HCT116 (cell line): Measurements from ENCODE around the gene CGB2. TPM values are rescaled to one million over a fixed set of nuclear protein-coding genes. Genes with fewer than 3 reads are reported as not detected.

Experiments
- ATAC-seq: fragments of 200-7000 bp; cut with Tn5 transposase; 2 replicates; pipeline ENCODE4 v1.9.1; 2020; ENCODE audit warnings: mild to moderate bottlenecking, moderate library complexity
- BruUV-seq: library from RNA; stranded (reverse); fragments of 400-500 nt; replicated peaks from 2 replicates; lab custom pipeline; 2021; lab: Mats Ljungman, UMichigan
- CTCF ChIA-PET: fragments of 300-600 bp; sonication (Branson Sonifier 250); formaldehyde crosslinking; loops from one replicate; lab custom pipeline; 2021; ENCODE audit warnings: antibody characterized with exemption; lab: Charles Lee
- POLR2A ChIA-PET: fragments of 300-600, 350-600 bp; sonication (Branson Sonifier 250); formaldehyde crosslinking; loops from one replicate; lab custom pipeline; 2021; ENCODE audit warnings: antibody characterized with exemption; lab: Charles Lee
- RAD21 ChIA-PET, 2 experiments: fragments of 300-600 bp; sonication (Branson Sonifier 250); formaldehyde crosslinking; loops; one replicate each; lab custom pipeline; 2023; ENCODE audit warnings: low total read pairs in 2 of 2; ENCODE audit not compliant: uncharacterized antibody in 2 of 2, unreplicated experiment in 2 of 2, low non-redundant PET in 1 of 2; lab: Charles Lee
- DNase-seq: peaks from one replicate; pipeline ENCODE4 v3.0.0-alpha.2; 2010; ENCODE audit warnings: low read depth, low spot score
- H2AFZ ChIP-seq: fragments of 200-600 bp; shearing (Covaris generic), sonication (generic); 2 replicates; pipeline ENCODE4 v1.6.1; 2017; ENCODE audit warnings: low read depth, mixed run types, mixed read lengths, antibody characterized with exemption, low read length; ENCODE audit not compliant: poor library complexity, severe bottlenecking
- H3K27ac ChIP-seq: 2 replicates; pipeline ENCODE4 v1.5.1; 2012; ENCODE audit warnings: low read depth, low read length
- H3K27me3 ChIP-seq: fragments of 200-600 bp; sonication (generic); 2 replicates; pipeline ENCODE4 v1.6.1; 2016; ENCODE audit warnings: mixed run types, low read length, mixed read lengths; ENCODE audit not compliant: insufficient read depth
- H3K36me3 ChIP-seq, 2 experiments: fragments of 200-500 bp in 1 of 2; fragments of 200-600 bp in 1 of 2; sonication (Bioruptor generic) in 1 of 2; sonication (generic) in 1 of 2; 2 replicates each; pipeline versions ENCODE4 v1.5.1 to v1.6.1; 2014 to 2016; ENCODE audit warnings: low read length in 2 of 2, inconsistent platforms in 1 of 2, mixed read lengths in 1 of 2, mixed run types in 1 of 2; ENCODE audit not compliant: insufficient read depth in 2 of 2, control insufficient read depth in 1 of 2
- H3K4me1 ChIP-seq, 2 experiments: fragments of 200-600 bp in 1 of 2; sonication (generic) in 1 of 2; 2 replicates each; pipeline versions ENCODE4 v1.5.1 to v1.6.1; 2012 to 2017; ENCODE audit warnings: low read length in 2 of 2, inconsistent platforms in 1 of 2, mild to moderate bottlenecking in 1 of 2, mixed read lengths in 1 of 2, mixed run types in 1 of 2, moderate library complexity in 1 of 2; ENCODE audit not compliant: insufficient read depth in 2 of 2, control insufficient read depth in 1 of 2
- H3K4me2 ChIP-seq: fragments of 200-600 bp; sonication (generic); 2 replicates; pipeline ENCODE4 v1.6.1; 2017; ENCODE audit warnings: mixed run types, low read length, mixed read lengths
- H3K4me3 ChIP-seq, 2 experiments: fragments of 200-600 bp in 1 of 2; sonication (generic) in 1 of 2; replicated peaks in 1 of 2; 2 replicates each; pipeline ENCODE4 v1.5.1; 2011 to 2016; ENCODE audit warnings: low read length in 2 of 2, control low read depth in 1 of 2, low read depth in 1 of 2, mild to moderate bottlenecking in 1 of 2, mixed read lengths in 1 of 2, mixed run types in 1 of 2
- H3K79me2 ChIP-seq: fragments of 200-600 bp; sonication (generic); 2 replicates; pipeline ENCODE4 v1.6.1; 2017; ENCODE audit warnings: mild to moderate bottlenecking, mixed run types, low read length, moderate library complexity, mixed read lengths; ENCODE audit not compliant: insufficient read depth
- H3K9ac ChIP-seq: fragments of 200-600 bp; sonication (generic); 2 replicates; pipeline ENCODE4 v1.6.1; 2016; ENCODE audit warnings: low read length, mixed read lengths
- H3K9me2 ChIP-seq: fragments of 200-600 bp; sonication (generic), shearing (Covaris generic); 2 replicates; pipeline ENCODE4 v1.6.1; 2017; ENCODE audit warnings: mixed run types, mild to moderate bottlenecking, moderate library complexity; ENCODE audit not compliant: insufficient read depth
- H3K9me3 ChIP-seq, 2 experiments: fragments of 200-500 bp in 1 of 2; fragments of 200-600 bp in 1 of 2; sonication (Bioruptor generic) in 1 of 2; sonication (generic) in 1 of 2; 2 replicates each; pipeline ENCODE4 v1.6.1; 2014 to 2017; ENCODE audit warnings: low read length in 2 of 2, mixed read lengths in 2 of 2, inconsistent platforms in 1 of 2, low read depth in 1 of 2, mild to moderate bottlenecking in 1 of 2, mixed run types in 1 of 2, moderate library complexity in 1 of 2; ENCODE audit not compliant: control insufficient read depth in 1 of 2, insufficient read depth in 1 of 2
- H4K20me1 ChIP-seq: fragments of 200-600 bp; sonication (generic), shearing (Covaris generic); 2 replicates; pipeline ENCODE4 v1.6.1; 2017; ENCODE audit warnings: mixed run types, mild to moderate bottlenecking, moderate library complexity; ENCODE audit not compliant: insufficient read depth
- CBX3 ChIP-seq: IDR thresholded peaks from 2 replicates; pipeline ENCODE4 v1.6.1; 2012; ENCODE audit warnings: low read depth
- EGR1 ChIP-seq: IDR thresholded peaks from 2 replicates; pipeline ENCODE4 v1.6.1; 2012; ENCODE audit warnings: low read depth
- EZH2 ChIP-seq: fragments of 200-600 bp; sonication (generic); IDR thresholded peaks from 2 replicates; pipeline ENCODE4 v1.6.1; 2017; ENCODE audit warnings: antibody characterized with exemption, mixed run types
- EZH2phosphoT487 ChIP-seq: fragments of 200-600 bp; IDR thresholded peaks from 2 replicates; pipeline ENCODE4 v1.6.1; 2018; ENCODE audit warnings: antibody characterized with exemption, borderline replicate concordance
- FOSL1 ChIP-seq: IDR thresholded peaks from 2 replicates; pipeline ENCODE4 v1.6.1; 2012; ENCODE audit warnings: low read depth
- JUND ChIP-seq: IDR thresholded peaks from 2 replicates; pipeline ENCODE4 v1.6.1; 2012
- REST ChIP-seq: IDR thresholded peaks from 2 replicates; pipeline ENCODE4 v1.6.1; 2012; ENCODE audit warnings: low read depth
- SIN3A ChIP-seq: IDR thresholded peaks from 2 replicates; pipeline ENCODE4 v1.6.1; 2012; ENCODE audit warnings: low read depth
- SRF ChIP-seq: IDR thresholded peaks from 2 replicates; pipeline ENCODE4 v1.6.1; 2012; ENCODE audit warnings: low read depth
- YY1 ChIP-seq: IDR thresholded peaks from 2 replicates; pipeline ENCODE4 v1.6.1; 2011; ENCODE audit warnings: low read length, low read depth, moderate library complexity, mild to moderate bottlenecking; ENCODE audit not compliant: insufficient replicate concordance; ENCODE audit errors: extremely low read depth
- intact Hi-C: fragments of 100-400 bp; cut with micrococcal nuclease; formaldehyde crosslinking; loops from 2 replicates; pipeline ENCODE4 v1.10.0; 2022
- total RNA-seq: library from RNA; stranded (reverse); gene quantifications from one replicate; pipeline ENCODE4 v1.2.1, GENCODE V29; 2021; ENCODE audit not compliant: unreplicated experiment

The CGB2 gene
- total RNA-seq, 1 experiment from 2014 or later = 5.0 TPM

DNA sequence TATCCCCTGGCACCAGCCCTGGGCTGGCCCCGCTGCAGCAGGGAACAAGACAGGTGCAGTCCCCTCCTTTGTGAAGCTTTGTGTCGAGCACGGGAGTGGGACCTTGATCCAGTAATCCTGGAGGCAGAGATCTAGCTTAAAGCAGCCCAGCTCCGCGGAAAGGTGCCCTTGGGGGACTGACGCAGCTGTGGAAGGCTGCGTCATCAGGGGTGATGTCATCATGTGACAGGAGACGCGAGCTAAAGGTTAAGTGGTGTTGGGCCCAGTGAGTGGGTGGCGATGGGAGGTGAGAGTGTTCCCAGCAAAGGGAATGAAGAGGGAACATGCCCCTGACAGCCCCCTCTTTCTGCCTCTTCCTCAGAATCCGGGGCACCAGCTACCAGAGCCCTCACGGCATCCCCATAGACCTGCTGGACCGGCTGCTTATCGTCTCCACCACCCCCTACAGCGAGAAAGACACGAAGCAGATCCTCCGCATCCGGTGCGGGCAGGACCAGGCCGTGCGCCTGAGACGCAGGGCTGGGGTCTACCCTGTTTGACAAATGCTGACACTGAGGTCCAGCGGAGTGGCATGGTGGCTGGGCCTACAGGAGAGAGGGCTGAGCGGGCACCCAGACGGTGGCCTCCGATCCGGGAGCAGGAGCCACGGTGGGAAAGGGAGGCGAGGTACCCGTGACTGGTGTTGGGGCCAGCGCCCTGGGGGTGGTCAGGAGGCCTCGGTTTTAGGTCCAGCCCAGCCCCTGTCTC lies 17.4 kb upstream of the CGB2 start:
- Histone ChIP-seq H3K4me1 (peaks cover 5 to 24% of the 10 kb centered on the region in 2 experiments), H3K27ac (no peak overlapping the region), H4K20me1 (no peaks in the 10 kb centered on the region), H3K9me3 (no peaks in the 10 kb centered on the region), H3K4me3 (no peak overlapping the region), H3K9me2 (no peaks in the 10 kb centered on the region), H2AFZ (no peak overlapping the region), H3K36me3 (peaks cover 36 to 39% of the 10 kb centered on the region in 2 experiments), H3K79me2 (no peaks in the 10 kb centered on the region), H3K9ac (no peak overlapping the region), H3K4me2 (no peak overlapping the region), H3K27me3 (no peaks in the 10 kb centered on the region)
- TF ChIP-seq REST (no peak), SRF (no peak), JUND (no peak), CBX3 (no peak), YY1 (no peak), SIN3A (no peak), EZH2 (no peak), EGR1 (no peak), EZH2phosphoT487 (no peak), FOSL1 (no peak)
- intact Hi-C loops = no loop called here
- DNase-seq = no peak
- BruUV-seq = no TSS peak
- no peak for ATAC-seq
- ChIA-PET RAD21 (interaction anchor here in 1 of 2 experiments (0.5 kb wide), 1 partner anchor 21 kb away, joined by 4 read pairs; the partner anchor contains the start of gene RUVBL2), POLR2A (interaction anchor here (0.7 to 2.2 kb wide), 2 partner anchors 16 to 21 kb away, joined by 3 to 6 read pairs; partner anchors contain the start of gene RUVBL2), CTCF (interaction anchor here (2.4 kb wide), 1 partner anchor 21 kb away, joined by 14 read pairs; the partner anchor contains the start of genes GYS1 and RUVBL2)
